ENCODE results near the gene MTREX.

GRCh38 chr5:55320571-55320970, 12.8 kb downstream of the MTREX start:
- TF ChIP-seq, protein P1, sequence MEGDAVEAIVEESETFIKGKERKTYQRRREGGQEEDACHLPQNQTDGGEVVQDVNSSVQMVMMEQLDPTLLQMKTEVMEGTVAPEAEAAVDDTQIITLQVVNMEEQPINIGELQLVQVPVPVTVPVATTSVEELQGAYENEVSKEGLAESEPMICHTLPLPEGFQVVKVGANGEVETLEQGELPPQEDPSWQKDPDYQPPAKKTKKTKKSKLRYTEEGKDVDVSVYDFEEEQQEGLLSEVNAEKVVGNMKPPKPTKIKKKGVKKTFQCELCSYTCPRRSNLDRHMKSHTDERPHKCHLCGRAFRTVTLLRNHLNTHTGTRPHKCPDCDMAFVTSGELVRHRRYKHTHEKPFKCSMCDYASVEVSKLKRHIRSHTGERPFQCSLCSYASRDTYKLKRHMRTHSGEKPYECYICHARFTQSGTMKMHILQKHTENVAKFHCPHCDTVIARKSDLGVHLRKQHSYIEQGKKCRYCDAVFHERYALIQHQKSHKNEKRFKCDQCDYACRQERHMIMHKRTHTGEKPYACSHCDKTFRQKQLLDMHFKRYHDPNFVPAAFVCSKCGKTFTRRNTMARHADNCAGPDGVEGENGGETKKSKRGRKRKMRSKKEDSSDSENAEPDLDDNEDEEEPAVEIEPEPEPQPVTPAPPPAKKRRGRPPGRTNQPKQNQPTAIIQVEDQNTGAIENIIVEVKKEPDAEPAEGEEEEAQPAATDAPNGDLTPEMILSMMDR (conservative IDR thresholded peaks at IDR 0.05), result no peak
- no peak for TF ChIP-seq ZFX (IDR thresholded peaks at IDR 0.05)

All from C4-2B (cell line).